OCI-LY7 (cell line): ENCODE measurements around the gene TECR. TPM values are rescaled to one million over a fixed set of nuclear protein-coding genes. Genes with fewer than 3 reads are reported as not detected.
A peak's percentile ranks its signal among the peaks of the same experiment; 100 is the strongest.

Source experiments
- BruUV-seq: library from RNA; stranded (reverse); fragments of 400-500 nt; replicated peaks from 2 replicates; lab custom pipeline; 2021; lab: Mats Ljungman, UMichigan
- CTCF ChIA-PET: fragments of 300-600 bp; sonication (Branson Sonifier 250); formaldehyde crosslinking; loops from one replicate; lab custom pipeline; 2022; ENCODE audit warnings: antibody characterized with exemption; ENCODE audit not compliant: unreplicated experiment; lab: Charles Lee
- POLR2A ChIA-PET: fragments of 300-600 bp; sonication (Branson Sonifier 250); formaldehyde crosslinking; loops from one replicate; lab custom pipeline; 2022; ENCODE audit warnings: antibody characterized with exemption; lab: Charles Lee
- DNase-seq: peaks from one replicate; pipeline ENCODE4 v3.0.0-alpha.2; 2015; ENCODE audit warnings: low spot score
- H2AFZ ChIP-seq: fragments of 200-600 bp; sonication (generic), shearing (Covaris generic); 2 replicates; pipeline ENCODE4 v1.6.1; 2014; ENCODE audit warnings: mild to moderate bottlenecking, antibody characterized with exemption, low read length, moderate library complexity
- H3K27ac ChIP-seq: fragments of 200-600 bp; sonication (generic); 2 replicates; pipeline ENCODE4 v1.5.1; 2014; ENCODE audit warnings: mixed run types, low read depth, mild to moderate bottlenecking, moderate library complexity, low read length, inconsistent platforms; ENCODE audit not compliant: poor library complexity, severe bottlenecking
- H3K36me3 ChIP-seq: fragments of 200-600 bp; sonication (generic); 2 replicates; pipeline ENCODE4 v1.6.1; 2014; ENCODE audit warnings: mild to moderate bottlenecking, antibody characterized with exemption, low read length, moderate library complexity, mixed read lengths; ENCODE audit not compliant: insufficient read depth
- H3K4me1 ChIP-seq: fragments of 200-600 bp; sonication (generic); 2 replicates; pipeline ENCODE4 v1.5.1; 2014; ENCODE audit warnings: mild to moderate bottlenecking, low read length; ENCODE audit not compliant: insufficient read depth, poor library complexity, severe bottlenecking
- H3K4me2 ChIP-seq: fragments of 200-600 bp; sonication (generic); 2 replicates; pipeline ENCODE4 v1.6.1; 2014; ENCODE audit warnings: mild to moderate bottlenecking, low read length
- H3K4me3 ChIP-seq: fragments of 200-600 bp; sonication (generic); 2 replicates; pipeline ENCODE4 v1.5.1; 2014; ENCODE audit warnings: mild to moderate bottlenecking, low read depth, low read length; ENCODE audit not compliant: poor library complexity, severe bottlenecking
- H3K79me2 ChIP-seq: fragments of 200-600 bp; sonication (generic); 2 replicates; pipeline ENCODE4 v1.6.1; 2016; ENCODE audit warnings: low read depth, mild to moderate bottlenecking, low read length, moderate library complexity, mixed read lengths; ENCODE audit not compliant: insufficient read depth
- H3K9me2 ChIP-seq: fragments of 200-600 bp; sonication (generic); 2 replicates; pipeline ENCODE4 v1.6.1; 2016; ENCODE audit warnings: mild to moderate bottlenecking, low read length, mixed read lengths; ENCODE audit not compliant: insufficient read depth
- H3K9me3 ChIP-seq: fragments of 200-600 bp; sonication (generic); 2 replicates; pipeline ENCODE4 v1.6.1; 2014; ENCODE audit warnings: mild to moderate bottlenecking, mixed run types, low read length, mixed read lengths
- H4K20me1 ChIP-seq: fragments of 200-600 bp; sonication (generic); 2 replicates; pipeline ENCODE4 v1.6.1; 2014; ENCODE audit warnings: mild to moderate bottlenecking, antibody characterized with exemption, low read length, moderate library complexity, mixed read lengths; ENCODE audit not compliant: insufficient read depth
- EZH2phosphoT487 ChIP-seq: fragments of 200-600 bp; sonication (generic); IDR thresholded peaks from 2 replicates; pipeline ENCODE4 v1.6.1; 2018; ENCODE audit warnings: low read depth, borderline replicate concordance, mild to moderate bottlenecking, mixed run types, antibody characterized with exemption, low read length, moderate library complexity, mixed read lengths
- intact Hi-C: fragments of 100-400 bp; cut with micrococcal nuclease; formaldehyde crosslinking; loops from one replicate; pipeline ENCODE4 v1.10.0; 2022; ENCODE audit not compliant: unreplicated experiment
- total RNA-seq, 2 experiments: library from RNA; depleted of rRNA in 1 of 2; stranded (reverse); fragments of >200 nt in 1 of 2; shearing (Covaris generic) in 1 of 2; gene quantifications; 2 replicates each; pipeline ENCODE4 v1.2.3, GENCODE V29; 2014 to 2022
- TF ChIP-seq, protein P1 (sequence below): fragments of 200-600 bp; sonication (generic); conservative IDR thresholded peaks from 2 replicates; pipeline ENCODE4 v1.5.1; 2014; ENCODE audit warnings: mild to moderate bottlenecking, antibody characterized with exemption, low read length, moderate library complexity, mixed read lengths

TECR gene
- total RNA-seq, 2 experiments from 2014 or later, result 81.4 to 128 TPM

DNA sequence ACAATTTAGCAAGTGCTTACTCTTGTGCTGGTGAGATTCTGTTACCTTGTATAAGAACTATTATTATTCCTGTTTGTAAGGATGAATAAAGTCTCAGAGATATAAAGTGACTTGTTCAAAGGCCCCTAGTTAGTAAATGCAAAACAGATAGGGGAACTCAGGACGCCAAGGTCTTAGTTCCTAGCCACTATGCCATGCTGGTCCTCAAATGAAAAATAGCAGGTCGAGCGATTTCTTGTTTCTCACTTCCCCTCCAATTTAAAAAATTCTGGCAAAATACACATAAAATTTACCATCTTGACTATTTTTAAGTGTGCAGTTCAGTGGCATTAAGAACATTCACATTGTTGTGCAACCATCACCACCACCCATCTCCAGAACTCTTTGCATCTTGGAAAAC is 1.1 kb downstream of the TECR start:
- 0 out of 2 replicates have a peak, but pooled peaks cover 5% of the 10 kb centered on the region for H4K20me1 ChIP-seq
- H3K4me3 ChIP-seq, result peak overlapping the region; percentile 85
- no peaks in the 10 kb centered on the region for H3K9me3 ChIP-seq
- H3K9me2 ChIP-seq, result no peaks in the 10 kb centered on the region
- peak; percentile 31 for DNase-seq
- H2AFZ ChIP-seq, result no peak overlapping the region
- H3K79me2 ChIP-seq, result peaks cover 43% of the 10 kb centered on the region
- CTCF ChIA-PET, result no interaction called here
- H3K4me1 ChIP-seq, result peaks cover 38% of the 10 kb centered on the region
- peaks cover 19% of the 10 kb centered on the region for H3K36me3 ChIP-seq
- BruUV-seq, result TSS peak; percentile 81
- peak overlapping the region; percentile 54 for H3K27ac ChIP-seq
- H3K4me2 ChIP-seq, result peak overlapping the region; percentile 80
- intact Hi-C loops, result no loop called here
- POLR2A ChIA-PET, result no interaction called here
- TF ChIP-seq, protein P1, sequence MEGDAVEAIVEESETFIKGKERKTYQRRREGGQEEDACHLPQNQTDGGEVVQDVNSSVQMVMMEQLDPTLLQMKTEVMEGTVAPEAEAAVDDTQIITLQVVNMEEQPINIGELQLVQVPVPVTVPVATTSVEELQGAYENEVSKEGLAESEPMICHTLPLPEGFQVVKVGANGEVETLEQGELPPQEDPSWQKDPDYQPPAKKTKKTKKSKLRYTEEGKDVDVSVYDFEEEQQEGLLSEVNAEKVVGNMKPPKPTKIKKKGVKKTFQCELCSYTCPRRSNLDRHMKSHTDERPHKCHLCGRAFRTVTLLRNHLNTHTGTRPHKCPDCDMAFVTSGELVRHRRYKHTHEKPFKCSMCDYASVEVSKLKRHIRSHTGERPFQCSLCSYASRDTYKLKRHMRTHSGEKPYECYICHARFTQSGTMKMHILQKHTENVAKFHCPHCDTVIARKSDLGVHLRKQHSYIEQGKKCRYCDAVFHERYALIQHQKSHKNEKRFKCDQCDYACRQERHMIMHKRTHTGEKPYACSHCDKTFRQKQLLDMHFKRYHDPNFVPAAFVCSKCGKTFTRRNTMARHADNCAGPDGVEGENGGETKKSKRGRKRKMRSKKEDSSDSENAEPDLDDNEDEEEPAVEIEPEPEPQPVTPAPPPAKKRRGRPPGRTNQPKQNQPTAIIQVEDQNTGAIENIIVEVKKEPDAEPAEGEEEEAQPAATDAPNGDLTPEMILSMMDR, result no peak
- TF ChIP-seq EZH2phosphoT487, result no peak

DNA sequence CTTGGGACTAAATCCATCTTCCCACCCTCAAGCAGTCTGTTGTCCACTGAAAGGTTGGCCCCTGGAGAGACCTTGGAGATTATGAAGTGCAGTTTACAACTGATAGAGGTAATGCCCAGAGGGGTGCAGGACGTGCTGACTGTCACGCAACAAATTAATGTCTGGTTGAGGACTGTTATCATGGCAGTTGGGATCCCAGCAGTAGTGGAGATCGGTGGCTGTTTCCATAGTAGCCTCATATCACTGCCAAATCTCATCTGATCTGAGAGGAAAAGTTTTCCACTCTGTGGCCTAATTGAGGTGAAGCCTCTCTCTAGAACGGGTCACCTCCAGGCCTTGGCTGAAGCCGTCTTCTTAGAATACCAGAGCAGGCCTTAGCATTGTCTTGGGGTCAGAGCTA is 4.1 kb downstream of the TECR start:
- DNase-seq, result no peak
- Histone ChIP-seq H3K4me3 (no peak overlapping the region), H3K9me3 (no peaks in the 10 kb centered on the region), H3K27ac (no peak overlapping the region), H3K79me2 (peaks cover 54% of the 10 kb centered on the region), H2AFZ (no peak overlapping the region), H3K9me2 (no peaks in the 10 kb centered on the region), H4K20me1 (0 out of 2 replicates have a peak, but pooled peaks cover 5% of the 10 kb centered on the region), H3K36me3 (peaks cover 19% of the 10 kb centered on the region), H3K4me2 (no peak overlapping the region), H3K4me1 (peaks cover 35% of the 10 kb centered on the region)
- ChIA-PET CTCF (no interaction called here), POLR2A (interaction anchor here (1.0 to 1.2 kb wide), 2 partner anchors 11 to 33 kb away, joined by 3 to 4 read pairs; no protein-coding TSS in a partner anchor)
- no TSS peak for BruUV-seq
- intact Hi-C loops, result no loop called here
- TF ChIP-seq EZH2phosphoT487, result no peak
- TF ChIP-seq, protein P1, result no peak

DNA sequence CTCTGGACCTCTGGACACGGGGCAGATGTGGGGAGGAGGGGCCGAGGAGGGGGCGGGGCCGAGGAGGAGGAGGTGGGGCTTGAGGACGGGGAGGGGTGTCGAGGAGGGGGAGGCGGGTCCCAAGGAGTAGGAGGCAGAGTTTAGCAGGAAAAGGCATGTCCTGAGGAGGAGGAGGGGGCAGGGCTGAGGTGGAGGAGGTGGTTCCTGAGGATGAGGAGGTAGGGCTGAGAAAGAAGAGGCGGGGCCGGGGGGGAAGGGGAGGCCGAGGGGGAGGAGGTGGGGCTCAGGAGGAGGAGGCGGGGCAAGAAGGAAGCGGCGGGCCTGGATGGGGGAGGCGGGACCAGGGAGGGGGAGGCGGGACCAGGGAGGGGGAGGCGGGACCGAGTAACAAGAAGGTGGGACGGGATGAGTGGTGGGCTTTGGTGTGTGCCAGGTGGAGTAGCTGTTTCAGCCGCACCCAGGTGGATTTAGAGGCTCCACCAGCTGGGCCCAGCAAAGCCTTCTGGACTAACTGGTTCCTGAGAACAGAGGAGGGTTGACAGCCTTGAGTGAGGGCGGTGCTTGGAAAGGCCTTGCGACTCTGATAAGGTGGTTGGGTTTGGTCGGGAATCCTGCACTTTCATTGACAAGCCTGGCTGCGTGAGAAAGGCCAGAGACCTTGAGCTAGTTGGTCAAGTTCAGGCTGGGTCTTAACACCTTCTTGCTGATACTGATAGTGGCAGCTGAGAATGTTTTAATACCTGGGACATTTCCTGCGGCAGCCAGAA is 7.7 kb downstream of the TECR start:
- Histone ChIP-seq H3K9me3 (no peaks in the 10 kb centered on the region), H3K4me3 (peak overlapping the region; percentile 1), H3K36me3 (peaks cover 23% of the 10 kb centered on the region), H2AFZ (no peak overlapping the region), H4K20me1 (no peaks in the 10 kb centered on the region), H3K9me2 (no peaks in the 10 kb centered on the region), H3K27ac (no peak overlapping the region), H3K4me1 (peaks cover 12% of the 10 kb centered on the region), H3K79me2 (peaks cover 40% of the 10 kb centered on the region; the same call in 1 of the 2 replicates), H3K4me2 (peak overlapping the region; percentile 48)
- ChIA-PET POLR2A (interaction anchor here (0.7 kb wide), 1 partner anchor 85 kb away, joined by 6 read pairs; no protein-coding TSS in a partner anchor), CTCF (no interaction called here)
- peak; percentile 72 for DNase-seq
- no peak for TF ChIP-seq EZH2phosphoT487
- TF ChIP-seq, protein P1, result no peak
- intact Hi-C loops, result no loop called here
- no TSS peak for BruUV-seq
